GM10847 (cell line): ENCODE measurements around the gene SOAT2.

Experiments used
- POLR2A ChIP-seq: IDR thresholded peaks from 2 replicates; pipeline ENCODE4 v1.6.1; 2011; ENCODE audit not compliant: insufficient read length; ENCODE audit errors: extremely low read depth

SOAT2 gene

GRCh38 chr12:53131844-53132243 is 28.6 kb downstream of the SOAT2 start:
- TF ChIP-seq POLR2A: no peak

DNA sequence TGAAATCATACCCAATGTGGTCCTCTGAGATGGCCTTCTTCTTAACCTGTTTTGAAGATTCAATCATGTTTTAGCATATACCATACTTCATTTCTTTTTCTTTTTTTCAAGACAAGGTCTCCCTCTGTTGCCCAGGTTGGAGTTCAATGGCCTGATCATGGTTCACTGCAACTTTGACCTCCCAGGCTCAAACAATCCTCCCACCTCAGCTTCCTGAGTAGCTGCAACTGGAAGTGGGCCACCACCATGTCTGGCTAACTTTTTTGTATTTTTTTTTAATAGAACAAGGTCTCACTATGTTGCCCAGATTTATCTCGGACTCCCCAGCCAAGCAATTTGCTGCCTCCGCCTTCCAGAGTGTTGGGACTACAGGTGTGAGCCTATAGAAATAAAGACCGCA is 30.4 kb downstream of the SOAT2 start:
- no peak for TF ChIP-seq POLR2A

- no peak for TF ChIP-seq POLR2A
These were observed 40.1 kb downstream of the SOAT2 start for GRCh38 chr12:53143355-53143754.

DNA sequence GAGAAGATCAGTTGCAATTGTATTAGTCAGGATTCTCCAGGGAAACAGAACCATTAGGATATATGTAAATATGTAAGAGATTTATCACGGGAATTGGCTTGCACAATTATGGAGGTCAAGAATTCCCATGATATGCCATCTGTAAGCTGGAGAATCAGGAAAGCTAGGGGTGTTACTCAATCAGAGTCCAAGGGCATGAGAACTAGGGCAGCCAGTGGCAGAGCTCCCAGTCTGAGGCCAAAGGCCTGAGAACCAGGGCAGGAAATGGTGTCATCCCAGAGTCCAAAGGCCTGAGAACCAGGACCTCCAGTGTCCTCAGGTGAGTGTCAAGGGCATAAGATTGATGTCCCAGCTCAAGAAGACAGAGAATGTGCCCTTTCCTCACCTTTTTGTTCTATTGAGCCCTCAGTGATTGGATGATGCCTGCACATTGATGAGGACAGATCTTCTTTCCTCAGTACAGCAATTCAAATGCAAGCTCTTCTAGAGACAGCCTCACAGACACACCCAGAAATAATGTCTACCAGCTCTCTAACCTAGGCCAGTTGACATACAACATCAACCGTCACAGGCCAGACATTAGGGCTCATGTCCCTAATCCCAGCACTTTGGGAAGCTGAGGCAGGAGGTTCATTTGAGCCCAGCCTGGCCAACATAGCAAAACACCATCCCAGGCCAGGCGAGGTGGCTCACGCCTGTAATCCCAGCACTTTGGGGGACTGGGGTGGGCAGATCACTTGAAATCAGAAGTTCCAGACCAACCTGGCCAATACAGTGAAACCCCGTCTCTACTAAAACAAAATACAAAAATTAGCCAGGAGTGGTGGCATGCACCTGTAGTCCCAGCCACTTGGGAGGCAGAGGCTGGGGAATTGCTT is 42.3 kb downstream of the SOAT2 start:
- TF ChIP-seq POLR2A: no peak

GRCh38 chr12:53147181-53147580 is 43.9 kb downstream of the SOAT2 start:
- TF ChIP-seq POLR2A: no peak

GRCh38 chr12:53147653-53148052 is 44.4 kb downstream of the SOAT2 start:
- TF ChIP-seq POLR2A: no peak

- TF ChIP-seq POLR2A: no peak
These were observed 47.8 kb downstream of the SOAT2 start for GRCh38 chr12:53151039-53151438.

GRCh38 chr12:53152390-53152789 is 49.1 kb downstream of the SOAT2 start:
- no peak for TF ChIP-seq POLR2A

GRCh38 chr12:53159195-53159839 is 56.0 kb downstream of the SOAT2 start:
- no peak for TF ChIP-seq POLR2A

DNA sequence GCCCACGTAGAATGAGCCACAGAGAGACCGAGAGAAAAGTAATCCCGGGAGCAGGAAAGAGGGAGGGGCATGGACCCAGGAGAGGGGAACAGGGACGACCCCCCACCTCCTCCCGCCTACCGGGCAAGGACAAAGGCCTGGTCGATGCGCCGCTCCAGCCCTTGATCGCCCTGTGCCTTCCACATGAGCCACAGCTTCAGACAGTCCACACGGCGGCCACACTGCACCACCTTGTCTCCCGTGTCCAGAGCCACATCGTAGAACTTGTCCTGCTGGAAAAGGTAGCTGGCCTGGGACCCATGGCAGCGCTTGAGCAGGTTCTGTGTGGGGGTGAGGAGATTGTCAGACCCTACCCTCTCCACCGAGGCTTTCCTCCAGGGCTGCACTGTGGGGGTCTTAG is 56.7 kb downstream of the SOAT2 start:
- no peak for TF ChIP-seq POLR2A

DNA sequence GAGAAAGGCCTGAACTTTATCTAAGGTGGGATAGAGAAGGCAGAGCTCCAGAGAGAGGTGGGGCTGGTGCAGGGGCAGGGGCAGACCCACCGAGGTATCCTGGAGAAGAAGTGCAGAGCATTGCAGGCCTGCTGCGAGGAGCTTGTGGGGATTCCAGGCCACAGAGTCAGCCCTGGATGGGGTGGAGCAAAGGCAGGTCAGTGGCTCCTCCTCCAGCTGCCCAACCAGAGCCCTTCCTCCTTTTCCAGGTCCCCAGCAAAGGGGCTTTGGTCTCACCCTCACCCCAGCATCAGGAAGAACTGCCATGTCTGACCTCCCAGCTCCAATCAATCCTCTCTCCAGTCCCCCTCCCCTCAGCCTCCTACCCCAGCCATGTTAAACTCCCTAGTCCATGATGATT is 57.4 kb downstream of the SOAT2 start:
- no peak for TF ChIP-seq POLR2A

DNA sequence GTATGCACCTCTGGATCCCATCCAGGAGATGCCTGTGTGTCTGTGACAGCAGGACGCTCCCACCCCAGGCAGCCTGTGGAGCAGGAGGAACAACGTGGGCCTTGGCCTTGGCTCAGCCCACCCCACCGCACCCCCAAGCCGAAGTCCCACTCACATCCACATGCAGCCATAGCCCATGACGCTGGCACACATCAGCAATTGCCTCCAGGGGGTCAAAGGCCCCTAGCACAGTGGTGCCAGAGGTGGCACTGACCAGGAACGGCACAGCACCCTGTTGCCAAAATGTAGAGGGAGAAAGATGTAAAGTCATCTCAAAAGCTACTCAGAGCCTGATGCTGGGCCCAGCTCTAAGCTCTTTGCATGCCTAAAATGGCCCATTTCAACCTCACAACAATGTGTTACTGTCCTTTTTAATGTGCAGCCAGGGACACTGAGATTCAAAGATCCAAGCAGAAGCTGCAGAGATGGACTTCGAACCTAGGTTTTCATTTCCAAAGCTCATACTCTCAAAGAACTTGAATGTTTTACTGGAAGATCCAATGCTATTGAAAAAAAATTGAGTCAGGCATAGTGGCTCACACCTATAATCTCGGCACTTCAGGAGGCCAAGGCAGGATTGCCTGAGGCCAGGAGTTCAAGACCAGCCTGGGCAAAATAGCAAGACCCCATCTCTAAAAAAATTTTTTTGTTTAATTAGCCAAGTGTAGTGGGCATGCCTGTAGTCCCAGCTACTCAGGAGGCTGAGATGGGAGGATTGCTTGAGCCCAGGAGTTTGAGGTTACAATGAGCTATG is 58.0 kb downstream of the SOAT2 start:
- no peak for TF ChIP-seq POLR2A

GRCh38 chr12:53166837-53167236 is 63.6 kb downstream of the SOAT2 start:
- TF ChIP-seq POLR2A: no peak

GRCh38 chr12:53169644-53170043 is 66.4 kb downstream of the SOAT2 start:
- no peak for TF ChIP-seq POLR2A

DNA sequence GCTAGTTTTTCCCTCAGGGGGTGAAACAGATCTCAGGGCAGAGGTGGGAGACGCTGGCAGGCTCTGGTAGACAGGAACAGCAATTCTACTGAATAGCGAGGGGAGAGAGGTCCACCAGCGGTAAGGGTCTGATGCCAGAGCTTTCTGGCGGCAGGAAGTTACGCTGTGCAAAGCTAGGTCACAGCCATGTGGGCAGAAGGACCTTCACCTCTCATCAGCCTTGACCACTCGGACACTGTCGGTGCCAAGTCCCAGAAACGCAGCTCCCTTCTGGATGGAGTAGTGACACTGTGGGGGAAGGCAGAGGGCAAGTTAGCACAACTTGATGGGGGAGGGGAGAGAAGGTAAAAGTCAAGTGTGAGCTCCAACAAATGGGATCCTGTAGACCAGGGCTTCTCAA is 66.9 kb downstream of the SOAT2 start:
- no peak for TF ChIP-seq POLR2A

GRCh38 chr12:53170876-53171724 is 67.8 kb downstream of the SOAT2 start:
- TF ChIP-seq POLR2A: no peak
